AG04449 (cell line): ENCODE measurements around the gene RBFOX2.

Source experiments
- CTCF ChIA-PET: fragments of 350-600 bp; formaldehyde crosslinking; extraction: SDS; loops from one replicate; lab custom pipeline; 2021; ENCODE audit warnings: antibody characterized with exemption; lab: Yijun Ruan, JAX
- POLR2A ChIA-PET: fragments of 400-600, 350-600 bp; formaldehyde crosslinking; extraction: SDS; loops from one replicate; lab custom pipeline; 2020; ENCODE audit warnings: antibody characterized with exemption, inconsistent platforms; lab: Yijun Ruan, JAX
- DNase-seq: peaks from one replicate; pipeline ENCODE4 v3.0.0-alpha.2; 2010; ENCODE audit warnings: low read depth, low spot score
- H3K4me3 ChIP-seq: 2 replicates; pipeline ENCODE4 v1.5.1; 2011; ENCODE audit warnings: low read depth, mild to moderate bottlenecking, control low read depth, low read length
- CTCF ChIP-seq: IDR thresholded peaks from one replicate; pipeline ENCODE4 v1.5.1; 2011; ENCODE audit warnings: mild to moderate bottlenecking, moderate library complexity, low read length, control low read depth, inconsistent platforms; ENCODE audit not compliant: insufficient read depth; ENCODE audit errors: missing control alignments

The RBFOX2 gene

DNA sequence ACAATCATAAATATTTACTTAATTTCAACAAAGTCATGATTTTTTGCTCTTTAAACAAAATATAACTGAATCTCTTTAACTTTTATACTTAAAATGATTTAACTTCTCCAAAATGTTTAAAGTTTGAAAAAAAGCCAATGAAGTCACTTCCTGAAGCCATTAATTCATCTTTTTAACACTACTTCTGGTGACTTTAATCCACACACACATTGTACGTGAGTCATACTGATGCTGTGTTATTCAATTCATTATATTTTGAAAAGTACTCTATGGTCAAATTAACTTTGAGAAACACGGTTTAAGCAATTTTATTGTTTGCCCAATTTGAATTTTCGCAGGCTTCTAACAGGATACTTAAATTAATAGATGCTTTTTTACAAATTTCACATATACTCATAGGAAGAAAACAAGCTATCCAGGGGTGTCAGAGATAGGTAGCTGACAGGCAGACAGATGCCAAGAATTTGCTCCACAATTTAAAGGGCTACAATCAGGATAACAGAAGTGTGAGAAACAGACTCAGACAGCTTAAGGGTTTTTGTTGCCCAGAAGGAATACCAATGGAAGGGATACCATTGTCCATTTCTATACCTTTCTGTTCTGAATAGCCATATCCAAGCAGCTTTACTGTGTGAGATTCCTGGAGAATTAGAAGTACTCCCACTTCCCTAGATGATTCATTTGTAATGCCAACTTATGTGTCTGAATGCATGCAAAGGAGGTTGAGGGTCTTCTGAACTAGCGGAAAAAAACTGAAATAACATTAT lies 118.4 kb downstream of the RBFOX2 start:
- no peak for TF ChIP-seq CTCF
- no peak overlapping the region for H3K4me3 ChIP-seq
- ChIA-PET POLR2A (no interaction called here), CTCF (interaction anchor here (0.9 to 3.5 kb wide), 5 partner anchors 9 to 212 kb away, joined by 3 to 16 read pairs (median 4); no protein-coding TSS in a partner anchor)
- no peak for DNase-seq

DNA sequence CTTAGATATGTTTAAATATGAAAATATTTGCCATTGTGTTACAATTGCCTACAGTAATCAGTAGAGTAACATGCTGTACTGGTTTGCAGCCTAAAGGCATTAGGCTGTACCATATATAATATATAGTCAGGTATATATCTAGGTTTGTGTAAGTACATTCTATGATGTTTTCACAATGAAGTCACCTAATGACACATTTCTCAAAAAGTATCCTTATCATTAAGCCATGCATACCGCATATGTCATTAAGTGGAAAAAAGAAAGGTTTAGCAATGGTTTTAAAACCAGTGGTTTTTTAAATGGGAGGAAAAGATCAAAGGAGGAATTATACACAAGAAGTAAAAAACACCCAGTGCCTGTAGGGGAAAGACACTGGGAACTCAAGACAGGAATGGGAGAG lies 122.7 kb downstream of the RBFOX2 start:
- TF ChIP-seq CTCF, result no peak
- no peak for DNase-seq
- no peak overlapping the region for H3K4me3 ChIP-seq
- ChIA-PET CTCF (interaction anchor here (1.0 to 2.6 kb wide), 2 partner anchors 63 to 160 kb away, joined by 3 to 11 read pairs; no protein-coding TSS in a partner anchor), POLR2A (no interaction called here)

GRCh38 chr22:35904752-35905151 lies 123.9 kb downstream of the RBFOX2 start:
- ChIA-PET CTCF (interaction anchor here (0.8 to 2.6 kb wide), 6 partner anchors 9 to 278 kb away, joined by 3 to 11 read pairs (median 4); no protein-coding TSS in a partner anchor), POLR2A (no interaction called here)
- DNase-seq, result no peak
- TF ChIP-seq CTCF, result no peak
- H3K4me3 ChIP-seq, result no peak overlapping the region

DNA sequence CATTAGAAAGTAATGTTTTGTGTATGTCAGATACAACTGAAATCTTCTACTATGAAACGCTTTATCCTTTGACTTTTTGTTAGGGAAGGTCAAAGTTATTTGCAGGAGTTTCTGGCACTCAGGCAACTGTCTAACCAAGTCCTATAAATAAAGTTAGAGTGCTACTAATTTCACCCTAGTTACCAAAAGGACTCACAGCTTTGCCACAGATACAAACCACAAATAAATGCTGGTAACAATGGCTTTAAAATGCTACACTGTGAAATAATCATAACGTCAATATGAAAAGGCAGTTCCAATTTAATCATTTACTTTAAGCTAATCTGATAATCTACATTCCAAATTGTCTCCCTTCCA lies 124.3 kb downstream of the RBFOX2 start:
- CTCF ChIA-PET, result interaction anchor here (0.8 to 2.6 kb wide), 5 partner anchors 9 to 278 kb away, joined by 3 to 11 read pairs (median 4); no protein-coding TSS in a partner anchor
- no peak for TF ChIP-seq CTCF
- H3K4me3 ChIP-seq, result no peak overlapping the region
- no peak for DNase-seq
- POLR2A ChIA-PET, result no interaction called here

GRCh38 chr22:35903571-35904335 lies 124.9 kb downstream of the RBFOX2 start:
- TF ChIP-seq CTCF, result no peak
- no peak overlapping the region for H3K4me3 ChIP-seq
- ChIA-PET CTCF (interaction anchor here (1.0 to 2.6 kb wide), 5 partner anchors 8 to 277 kb away, joined by 3 to 11 read pairs (median 4); no protein-coding TSS in a partner anchor), POLR2A (no interaction called here)
- DNase-seq, result no peak
